Ovary (tissue), 1 donor: ENCODE data around the gene TAF4.

Source experiments
- EP300 ChIP-seq: sonication (generic); formaldehyde crosslinking; IDR thresholded peaks from one replicate; pipeline ENCODE4 v1.6.1; 2017; ENCODE audit warnings: antibody characterized with exemption
- POLR2A ChIP-seq: fragments of 450-650 bp; IDR thresholded peaks from one replicate; pipeline ENCODE4 v1.6.1; 2017; ENCODE audit warnings: antibody characterized with exemption, mild to moderate bottlenecking, moderate library complexity

- TF ChIP-seq POLR2A (no peak), EP300 (no peak)
Measured at GRCh38 chr20:61978491-61978890, 87.2 kb downstream of the TAF4 start.
